ENCODE results near the gene CTSH. TPM values are rescaled to one million over a fixed set of nuclear protein-coding genes. Genes with fewer than 3 reads are reported as not detected.

CTSH gene
- total RNA-seq, 1 experiment from 2014 or later = 20.4 TPM

DNA sequence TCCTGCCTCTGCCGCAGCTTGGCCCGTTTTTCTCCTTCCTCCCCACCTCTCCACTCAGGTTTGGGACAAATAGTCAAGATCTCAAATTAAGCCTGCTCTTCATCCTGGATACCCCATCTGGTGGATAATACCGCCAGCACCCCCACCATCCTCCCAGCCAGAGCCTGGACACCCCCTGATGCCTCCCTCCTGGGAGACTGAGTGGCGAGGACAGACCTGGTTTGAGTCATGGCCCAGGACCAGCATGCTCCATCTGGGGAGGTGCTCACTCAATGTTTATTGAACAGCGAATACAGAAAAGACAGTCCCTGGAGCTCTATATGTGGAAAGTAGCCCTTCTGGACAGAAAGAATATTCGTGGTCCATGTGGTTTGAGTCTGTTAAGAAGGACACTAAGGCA is 23.3 kb downstream of the CTSH start:
- Mint-ChIP-seq H3K27me3 (ENCODE audit: low read depth) (no peaks in the 10 kb centered on the region), H3K9me3 (no peaks in the 10 kb centered on the region), H3K27ac (no peak overlapping the region), H3K4me3 (no peak overlapping the region), H3K36me3 (peaks cover 41% of the 10 kb centered on the region), H3K4me1 (no peaks in the 10 kb centered on the region)
- DNase-seq (ENCODE audit: low spot score) = no peak
- ATAC-seq = no peak
- ChIA-PET POLR2A (interaction anchor here (1.1 kb wide), 1 partner anchor 58 kb away, joined by 4 read pairs; no protein-coding TSS in a partner anchor), CTCF (interaction anchor here (1.0 to 2.1 kb wide), 6 partner anchors 11 to 104 kb away, joined by 3 to 9 read pairs (median 7); no protein-coding TSS in a partner anchor)
- TF ChIP-seq NR2C2 (CRISPR knock-in tag; IDR thresholded peaks at IDR 0.05) (no peak), TEAD4 (CRISPR knock-in tag; IDR thresholded peaks at IDR 0.05) (no peak), ZBTB21 (CRISPR knock-in tag; IDR thresholded peaks at IDR 0.05; ENCODE audit: borderline replicate concordance) (no peak), RORB (CRISPR knock-in tag; IDR thresholded peaks at IDR 0.05) (no peak), ZNF138 (CRISPR knock-in tag; conservative IDR thresholded peaks at IDR 0.05) (no peak), OVOL2 (CRISPR knock-in tag; IDR thresholded peaks at IDR 0.05; ENCODE audit: borderline replicate concordance) (no peak), IRF2 (CRISPR knock-in tag; IDR thresholded peaks at IDR 0.05; ENCODE audit: borderline replicate concordance, low read depth) (no peak), PRRX2 (CRISPR knock-in tag; IDR thresholded peaks at IDR 0.05) (no peak), FOXK1 (CRISPR knock-in tag; IDR thresholded peaks at IDR 0.05) (no peak), ZNF121 (CRISPR knock-in tag; IDR thresholded peaks at IDR 0.05) (no peak), GABPB1 (CRISPR knock-in tag; IDR thresholded peaks at IDR 0.05) (no peak), ZNF219 (CRISPR knock-in tag; IDR thresholded peaks at IDR 0.05; ENCODE audit: borderline replicate concordance) (no peak), CBFB (CRISPR knock-in tag; IDR thresholded peaks at IDR 0.05; ENCODE audit: low read depth) (no peak), NFE2L1 (CRISPR knock-in tag; IDR thresholded peaks at IDR 0.05) (no peak), ELF4 (CRISPR knock-in tag; IDR thresholded peaks at IDR 0.05; ENCODE audit: low read depth) (no peak), JAZF1 (CRISPR knock-in tag; IDR thresholded peaks at IDR 0.05) (no peak)
- TF ChIP-seq, protein P1, sequence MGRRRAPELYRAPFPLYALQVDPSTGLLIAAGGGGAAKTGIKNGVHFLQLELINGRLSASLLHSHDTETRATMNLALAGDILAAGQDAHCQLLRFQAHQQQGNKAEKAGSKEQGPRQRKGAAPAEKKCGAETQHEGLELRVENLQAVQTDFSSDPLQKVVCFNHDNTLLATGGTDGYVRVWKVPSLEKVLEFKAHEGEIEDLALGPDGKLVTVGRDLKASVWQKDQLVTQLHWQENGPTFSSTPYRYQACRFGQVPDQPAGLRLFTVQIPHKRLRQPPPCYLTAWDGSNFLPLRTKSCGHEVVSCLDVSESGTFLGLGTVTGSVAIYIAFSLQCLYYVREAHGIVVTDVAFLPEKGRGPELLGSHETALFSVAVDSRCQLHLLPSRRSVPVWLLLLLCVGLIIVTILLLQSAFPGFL (CRISPR knock-in tag; IDR thresholded peaks at IDR 0.05; ENCODE audit: borderline replicate concordance) = no peak
- TF ChIP-seq, protein P2, sequence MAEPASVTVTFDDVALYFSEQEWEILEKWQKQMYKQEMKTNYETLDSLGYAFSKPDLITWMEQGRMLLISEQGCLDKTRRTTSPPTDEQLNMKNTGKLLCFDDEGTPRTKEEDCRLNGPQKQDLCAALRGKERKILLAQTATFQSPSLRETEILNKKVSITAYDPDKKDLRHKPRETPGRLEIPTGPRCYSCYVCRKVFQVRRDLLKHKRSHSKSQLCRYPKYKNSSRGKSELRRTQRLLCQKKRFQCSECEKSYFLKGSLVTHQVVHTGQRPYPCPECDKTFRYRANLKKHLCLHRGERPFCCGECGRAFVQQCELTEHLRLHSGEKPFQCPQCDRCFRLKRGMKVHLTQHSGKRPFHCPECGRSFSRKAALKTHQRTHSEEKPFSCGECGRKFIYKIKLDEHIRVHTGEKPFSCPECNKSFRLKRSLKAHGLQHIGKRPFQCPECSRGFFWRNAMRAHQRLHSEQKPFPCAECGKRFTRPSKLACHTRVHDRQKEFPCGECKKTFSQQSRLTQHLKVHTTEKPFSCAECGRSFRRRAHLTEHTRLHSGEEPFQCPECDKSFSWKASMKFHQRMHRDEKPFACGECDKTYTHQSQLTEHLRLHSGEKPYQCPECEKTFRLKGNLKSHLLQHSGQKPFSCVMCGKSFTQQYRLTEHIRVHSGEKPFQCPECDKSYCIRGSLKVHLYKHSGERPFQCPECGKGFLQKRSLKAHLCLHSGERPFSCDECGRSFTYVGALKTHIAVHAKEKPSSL (CRISPR knock-in tag; conservative IDR thresholded peaks at IDR 0.05) = no peak
- TF ChIP-seq, protein P3, sequence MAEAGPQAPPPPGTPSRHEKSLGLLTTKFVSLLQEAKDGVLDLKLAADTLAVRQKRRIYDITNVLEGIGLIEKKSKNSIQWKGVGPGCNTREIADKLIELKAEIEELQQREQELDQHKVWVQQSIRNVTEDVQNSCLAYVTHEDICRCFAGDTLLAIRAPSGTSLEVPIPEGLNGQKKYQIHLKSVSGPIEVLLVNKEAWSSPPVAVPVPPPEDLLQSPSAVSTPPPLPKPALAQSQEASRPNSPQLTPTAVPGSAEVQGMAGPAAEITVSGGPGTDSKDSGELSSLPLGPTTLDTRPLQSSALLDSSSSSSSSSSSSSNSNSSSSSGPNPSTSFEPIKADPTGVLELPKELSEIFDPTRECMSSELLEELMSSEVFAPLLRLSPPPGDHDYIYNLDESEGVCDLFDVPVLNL (CRISPR knock-in tag; IDR thresholded peaks at IDR 0.05; ENCODE audit: borderline replicate concordance, low read depth) = no peak

DNA sequence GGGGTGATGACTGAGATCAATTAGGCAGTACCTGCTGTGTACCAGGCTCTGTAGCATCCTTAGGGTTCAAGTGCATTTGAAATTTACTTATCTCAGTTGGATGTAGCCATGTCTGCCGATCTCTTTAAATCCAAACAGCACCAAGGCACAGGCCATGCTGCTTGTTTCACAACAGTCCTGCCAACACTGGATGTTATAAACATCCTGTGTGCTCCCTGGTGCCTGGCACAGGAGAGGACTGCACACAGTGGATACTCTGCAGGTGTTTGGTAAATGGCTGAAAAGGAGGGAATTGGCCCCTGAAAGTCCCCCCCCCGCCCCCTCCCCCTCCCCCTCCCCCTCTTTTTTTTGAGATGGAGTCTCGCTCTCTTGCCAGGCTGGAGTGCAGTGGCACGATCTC is 27.0 kb downstream of the CTSH start:
- no peak for ATAC-seq
- Mint-ChIP-seq H3K36me3 (peaks cover 47% of the 10 kb centered on the region), H3K4me1 (no peaks in the 10 kb centered on the region; the same call in 1 of the 2 replicates), H3K27ac (no peak overlapping the region), H3K27me3 (ENCODE audit: low read depth) (no peaks in the 10 kb centered on the region), H3K4me3 (no peak overlapping the region), H3K9me3 (no peaks in the 10 kb centered on the region)
- DNase-seq (ENCODE audit: low spot score) = no peak
- ChIA-PET POLR2A (interaction anchor here (0.6 kb wide), 1 partner anchor 10 kb away, joined by 3 read pairs; no protein-coding TSS in a partner anchor), CTCF (interaction anchor here (0.7 kb wide), 1 partner anchor 27 kb away, joined by 6 read pairs; the partner anchor contains the start of gene CTSH)
- TF ChIP-seq, protein P4, sequence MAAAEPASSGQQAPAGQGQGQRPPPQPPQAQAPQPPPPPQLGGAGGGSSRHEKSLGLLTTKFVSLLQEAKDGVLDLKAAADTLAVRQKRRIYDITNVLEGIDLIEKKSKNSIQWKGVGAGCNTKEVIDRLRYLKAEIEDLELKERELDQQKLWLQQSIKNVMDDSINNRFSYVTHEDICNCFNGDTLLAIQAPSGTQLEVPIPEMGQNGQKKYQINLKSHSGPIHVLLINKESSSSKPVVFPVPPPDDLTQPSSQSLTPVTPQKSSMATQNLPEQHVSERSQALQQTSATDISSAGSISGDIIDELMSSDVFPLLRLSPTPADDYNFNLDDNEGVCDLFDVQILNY (CRISPR knock-in tag; IDR thresholded peaks at IDR 0.05) = no peak
- TF ChIP-seq ZNF232 (CRISPR knock-in tag; IDR thresholded peaks at IDR 0.05) (no peak), ZNF263 (CRISPR knock-in tag; IDR thresholded peaks at IDR 0.05; ENCODE audit: low read depth) (no peak), NR3C1 (CRISPR knock-in tag; conservative IDR thresholded peaks at IDR 0.05; ENCODE audit: low read depth) (no peak), MYBL2 (CRISPR knock-in tag; IDR thresholded peaks at IDR 0.05) (no peak)
- TF ChIP-seq, protein P1 (CRISPR knock-in tag; IDR thresholded peaks at IDR 0.05; ENCODE audit: borderline replicate concordance) = no peak
- TF ChIP-seq, protein P5, sequence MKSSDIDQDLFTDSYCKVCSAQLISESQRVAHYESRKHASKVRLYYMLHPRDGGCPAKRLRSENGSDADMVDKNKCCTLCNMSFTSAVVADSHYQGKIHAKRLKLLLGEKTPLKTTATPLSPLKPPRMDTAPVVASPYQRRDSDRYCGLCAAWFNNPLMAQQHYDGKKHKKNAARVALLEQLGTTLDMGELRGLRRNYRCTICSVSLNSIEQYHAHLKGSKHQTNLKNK (CRISPR knock-in tag; IDR thresholded peaks at IDR 0.05) = no peak
- TF ChIP-seq, protein P6, sequence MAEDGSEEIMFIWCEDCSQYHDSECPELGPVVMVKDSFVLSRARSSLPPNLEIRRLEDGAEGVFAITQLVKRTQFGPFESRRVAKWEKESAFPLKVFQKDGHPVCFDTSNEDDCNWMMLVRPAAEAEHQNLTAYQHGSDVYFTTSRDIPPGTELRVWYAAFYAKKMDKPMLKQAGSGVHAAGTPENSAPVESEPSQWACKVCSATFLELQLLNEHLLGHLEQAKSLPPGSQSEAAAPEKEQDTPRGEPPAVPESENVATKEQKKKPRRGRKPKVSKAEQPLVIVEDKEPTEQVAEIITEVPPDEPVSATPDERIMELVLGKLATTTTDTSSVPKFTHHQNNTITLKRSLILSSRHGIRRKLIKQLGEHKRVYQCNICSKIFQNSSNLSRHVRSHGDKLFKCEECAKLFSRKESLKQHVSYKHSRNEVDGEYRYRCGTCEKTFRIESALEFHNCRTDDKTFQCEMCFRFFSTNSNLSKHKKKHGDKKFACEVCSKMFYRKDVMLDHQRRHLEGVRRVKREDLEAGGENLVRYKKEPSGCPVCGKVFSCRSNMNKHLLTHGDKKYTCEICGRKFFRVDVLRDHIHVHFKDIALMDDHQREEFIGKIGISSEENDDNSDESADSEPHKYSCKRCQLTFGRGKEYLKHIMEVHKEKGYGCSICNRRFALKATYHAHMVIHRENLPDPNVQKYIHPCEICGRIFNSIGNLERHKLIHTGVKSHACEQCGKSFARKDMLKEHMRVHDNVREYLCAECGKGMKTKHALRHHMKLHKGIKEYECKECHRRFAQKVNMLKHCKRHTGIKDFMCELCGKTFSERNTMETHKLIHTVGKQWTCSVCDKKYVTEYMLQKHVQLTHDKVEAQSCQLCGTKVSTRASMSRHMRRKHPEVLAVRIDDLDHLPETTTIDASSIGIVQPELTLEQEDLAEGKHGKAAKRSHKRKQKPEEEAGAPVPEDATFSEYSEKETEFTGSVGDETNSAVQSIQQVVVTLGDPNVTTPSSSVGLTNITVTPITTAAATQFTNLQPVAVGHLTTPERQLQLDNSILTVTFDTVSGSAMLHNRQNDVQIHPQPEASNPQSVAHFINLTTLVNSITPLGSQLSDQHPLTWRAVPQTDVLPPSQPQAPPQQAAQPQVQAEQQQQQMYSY (CRISPR knock-in tag; IDR thresholded peaks at IDR 0.05) = no peak
